HG03558 (cell line): Measurements from ENCODE around the gene GASK1A.
"Not testable (repeated sequence)": the region's sequence is repeated elsewhere in the genome, so short reads cannot be mapped to it uniquely, and the experiment has no call there.

Experiments used
- ATAC-seq: cut with Tn5 transposase; IDR thresholded peaks from one replicate; pipeline ENCODE4 v1.9.1; 2021; ENCODE audit warnings: moderate number of reproducible peaks; ENCODE audit not compliant: unreplicated experiment; ENCODE audit errors: extremely low read depth

GASK1A gene

GRCh38 chr3:43055806-43056770 is 77.0 kb downstream of the GASK1A start:
- no peak for ATAC-seq

- ATAC-seq: no peak
Observed at GRCh38 chr3:43059456-43059855, 80.3 kb downstream of the GASK1A start.

GRCh38 chr3:43061101-43061895 is 82.2 kb downstream of the GASK1A start:
- ATAC-seq: no peak

- no peak for ATAC-seq
Observed at GRCh38 chr3:43062040-43062563, 83.0 kb downstream of the GASK1A start.

- ATAC-seq: no peak
Observed at GRCh38 chr3:43062564-43063040, 83.5 kb downstream of the GASK1A start.

GRCh38 chr3:43063114-43063513 is 84.0 kb downstream of the GASK1A start:
- ATAC-seq: no peak

GRCh38 chr3:43070670-43071069 is 91.6 kb downstream of the GASK1A start:
- ATAC-seq: not testable (repeated sequence)

- no peak for ATAC-seq
Observed at GRCh38 chr3:43071313-43071893, 92.3 kb downstream of the GASK1A start.

GRCh38 chr3:43072361-43072760 is 93.2 kb downstream of the GASK1A start:
- no peak for ATAC-seq

GRCh38 chr3:43073116-43073835 is 94.2 kb downstream of the GASK1A start:
- no peak for ATAC-seq

GRCh38 chr3:43073836-43074220 is 94.7 kb downstream of the GASK1A start:
- no peak for ATAC-seq

GRCh38 chr3:43074482-43074881 is 95.4 kb downstream of the GASK1A start:
- ATAC-seq: no peak

- no peak for ATAC-seq
Observed at GRCh38 chr3:43074901-43075689, 96.0 kb downstream of the GASK1A start.

GRCh38 chr3:43075904-43076661 is 97.0 kb downstream of the GASK1A start:
- ATAC-seq: no peak

GRCh38 chr3:43076857-43077256 is 97.7 kb downstream of the GASK1A start:
- no peak for ATAC-seq

GRCh38 chr3:43077261-43077660 is 98.2 kb downstream of the GASK1A start:
- ATAC-seq: no peak

- ATAC-seq: no peak
Observed at GRCh38 chr3:43077707-43078106, 98.6 kb downstream of the GASK1A start.
